ENCODE results near the gene SPHK1.

SPHK1 gene

DNA sequence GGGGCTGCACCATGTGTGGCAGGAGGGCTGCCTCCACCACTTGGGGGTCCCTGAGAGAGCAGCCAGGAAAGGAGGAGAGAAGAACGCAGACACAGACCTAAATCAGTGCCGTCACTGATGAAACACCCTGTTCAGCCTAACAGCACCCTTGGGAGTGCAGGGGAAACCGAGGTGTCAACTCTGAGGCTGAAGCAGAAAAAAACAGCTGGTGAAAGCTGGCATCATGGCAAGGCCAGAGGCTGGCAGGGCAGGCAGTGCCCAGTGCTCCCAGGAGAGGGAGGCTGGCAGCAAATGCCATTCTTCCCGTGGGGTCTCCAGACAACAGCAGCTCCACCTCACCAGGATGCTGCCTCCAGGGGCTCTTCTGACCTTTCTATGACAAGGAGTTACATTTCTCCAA, 23.1 kb downstream of the SPHK1 start:
- no peak for DNase-seq (ENCODE audit: low read depth in 2 of 2)

DNA sequence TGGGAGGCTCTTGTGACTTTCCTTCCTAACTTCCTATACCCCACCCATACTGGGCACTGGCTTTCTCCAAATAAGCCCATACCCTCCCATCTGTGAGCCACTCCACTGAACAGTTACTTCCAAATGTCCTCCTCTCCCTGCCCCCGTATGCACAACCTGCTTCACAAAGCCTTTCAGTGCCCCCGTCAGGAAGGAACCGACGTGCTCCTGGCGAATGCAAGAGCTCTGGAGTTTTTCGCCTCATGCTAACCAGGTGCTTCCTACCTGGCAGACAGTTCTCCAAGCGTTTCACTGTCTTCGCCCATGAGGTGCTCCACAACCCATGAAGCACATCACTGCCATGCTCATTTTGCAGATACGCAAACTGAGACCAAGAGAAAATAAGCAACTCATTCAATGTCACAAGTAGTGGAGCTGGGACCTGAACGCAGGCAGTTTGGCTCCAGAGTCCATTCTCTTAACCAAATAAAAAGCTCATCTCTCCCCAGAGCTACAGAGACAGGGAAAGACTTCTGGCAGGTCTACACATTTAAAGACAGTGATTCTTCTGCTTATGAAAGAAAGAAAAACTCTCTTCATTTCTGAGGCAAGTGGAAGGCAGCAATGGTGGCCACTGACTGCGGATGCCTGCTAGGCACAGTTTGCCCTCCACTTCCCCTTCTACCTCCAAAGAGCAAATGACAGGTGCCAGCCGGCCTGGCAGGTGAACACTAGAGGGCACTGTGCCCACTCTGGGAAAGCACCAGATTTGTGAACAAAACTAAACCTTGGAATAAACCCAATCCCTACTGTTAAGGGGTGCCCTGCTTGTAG, 23.8 kb downstream of the SPHK1 start:
- DNase-seq (ENCODE audit: low read depth in 2 of 2), result peak; percentile 39 to 54

DNA sequence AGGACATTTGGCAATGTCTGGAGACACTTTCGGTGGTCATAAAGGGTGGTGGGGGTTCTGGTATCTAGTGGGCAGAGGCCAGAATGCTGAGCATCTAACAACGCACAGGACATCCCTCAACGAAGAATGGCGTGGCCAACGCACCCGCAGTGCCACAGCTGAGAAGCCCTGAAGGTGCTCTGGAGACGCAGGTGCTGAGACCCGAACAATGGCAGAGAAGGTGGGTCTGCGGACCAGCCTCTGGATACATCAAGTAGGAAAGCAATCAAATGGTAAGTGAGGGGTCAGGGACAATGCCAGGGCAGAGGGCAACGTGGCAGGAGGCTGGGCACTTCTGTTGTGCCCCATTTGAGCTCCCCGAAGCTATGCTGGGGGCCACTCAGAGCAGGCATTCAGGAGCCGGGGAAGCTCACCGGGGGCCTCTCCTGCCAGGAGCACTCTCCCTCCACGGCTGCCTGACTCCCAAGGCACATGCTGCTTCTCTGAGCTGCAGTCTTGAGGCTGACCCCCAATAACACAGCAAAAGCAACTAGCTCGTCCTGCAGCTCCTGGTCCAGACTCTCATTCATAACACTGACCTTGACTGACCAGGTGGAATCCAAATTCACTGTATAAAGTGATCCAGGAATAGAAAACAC, 26.0 kb downstream of the SPHK1 start:
- no peak for DNase-seq (ENCODE audit: low read depth in 2 of 2)

DNA sequence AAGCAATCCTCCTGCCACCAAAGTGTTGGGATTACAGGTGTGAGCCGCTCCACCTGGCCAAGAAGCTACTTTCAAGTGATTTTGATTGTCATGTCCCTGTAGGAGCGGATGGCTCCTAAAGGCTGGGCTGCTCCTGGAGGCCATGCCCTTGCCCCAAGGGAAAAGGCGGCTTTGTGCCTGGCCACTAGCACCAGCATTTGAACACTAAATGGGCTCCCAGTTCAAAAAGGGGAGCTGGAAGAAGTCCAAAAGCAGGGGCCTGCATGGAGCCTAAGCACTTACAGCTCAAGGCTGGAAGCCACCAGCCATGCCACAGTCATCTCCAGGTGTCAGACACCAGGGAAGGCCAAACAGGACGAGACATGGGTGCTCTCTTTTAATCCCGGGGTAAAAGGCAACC, 26.8 kb downstream of the SPHK1 start:
- DNase-seq (ENCODE audit: low read depth in 2 of 2), result no peak

GRCh38 chr17:76414334-76415295, 30.2 kb downstream of the SPHK1 start:
- no peak for DNase-seq (ENCODE audit: low read depth in 2 of 2)

DNA sequence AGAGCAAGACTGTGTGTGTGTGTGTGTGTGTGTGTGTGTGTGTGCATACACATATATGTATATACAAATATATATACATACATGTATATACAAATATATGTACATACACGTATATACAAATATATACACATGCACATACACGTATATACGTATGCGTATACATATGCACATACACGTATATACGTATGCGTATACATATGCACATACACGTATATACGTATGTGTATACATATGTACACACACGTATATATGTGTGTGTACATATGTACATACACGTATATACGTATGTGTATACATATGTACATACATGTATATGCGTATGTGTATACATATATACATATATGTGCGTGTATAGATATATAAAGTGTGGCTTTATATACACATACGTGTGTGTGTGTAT, 31.4 kb downstream of the SPHK1 start:
- no peak for DNase-seq (ENCODE audit: low read depth in 2 of 2)

- DNase-seq (ENCODE audit: low read depth in 2 of 2), result no peak
Observed at GRCh38 chr17:76416457-76416856, 32.0 kb downstream of the SPHK1 start.

GRCh38 chr17:76416899-76417298, 32.5 kb downstream of the SPHK1 start:
- DNase-seq (ENCODE audit: low read depth in 2 of 2), result no peak

- DNase-seq (ENCODE audit: low read depth in 2 of 2), result no peak
Observed at GRCh38 chr17:76417499-76418143, 33.2 kb downstream of the SPHK1 start.

DNA sequence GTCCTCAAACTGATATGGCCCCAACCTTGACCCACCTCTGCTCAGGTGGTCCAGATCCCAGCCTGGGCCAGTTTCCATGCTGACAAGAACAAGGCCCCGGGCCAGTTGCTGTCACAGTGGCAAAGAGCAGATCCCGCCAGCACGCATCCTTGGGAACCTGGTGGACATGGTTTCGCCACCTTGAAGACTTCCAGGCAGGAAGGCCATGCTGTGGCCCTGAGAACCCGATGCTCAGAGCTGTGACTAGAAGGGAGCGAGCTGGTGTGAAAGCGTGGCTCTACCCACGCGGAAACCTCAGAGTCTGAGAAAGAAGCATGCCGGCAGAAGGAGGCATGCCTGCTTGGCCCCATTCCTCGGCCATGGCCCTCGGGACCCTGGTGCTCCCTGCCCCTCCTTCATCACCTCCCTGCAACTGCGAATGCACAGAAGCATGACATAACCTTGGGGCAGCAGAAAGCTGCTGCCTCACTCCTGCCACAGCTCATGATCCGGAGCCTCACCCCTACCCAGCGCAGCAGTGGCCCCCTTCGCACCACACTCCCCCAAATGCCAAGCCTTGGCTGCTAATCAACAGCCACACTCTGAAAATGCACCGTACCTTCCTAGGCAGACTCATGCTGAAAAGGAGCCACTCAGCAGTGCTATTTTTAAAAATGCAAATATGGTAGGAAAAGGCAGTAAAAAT, 35.3 kb downstream of the SPHK1 start:
- DNase-seq (ENCODE audit: low read depth in 2 of 2), result no peak

DNA sequence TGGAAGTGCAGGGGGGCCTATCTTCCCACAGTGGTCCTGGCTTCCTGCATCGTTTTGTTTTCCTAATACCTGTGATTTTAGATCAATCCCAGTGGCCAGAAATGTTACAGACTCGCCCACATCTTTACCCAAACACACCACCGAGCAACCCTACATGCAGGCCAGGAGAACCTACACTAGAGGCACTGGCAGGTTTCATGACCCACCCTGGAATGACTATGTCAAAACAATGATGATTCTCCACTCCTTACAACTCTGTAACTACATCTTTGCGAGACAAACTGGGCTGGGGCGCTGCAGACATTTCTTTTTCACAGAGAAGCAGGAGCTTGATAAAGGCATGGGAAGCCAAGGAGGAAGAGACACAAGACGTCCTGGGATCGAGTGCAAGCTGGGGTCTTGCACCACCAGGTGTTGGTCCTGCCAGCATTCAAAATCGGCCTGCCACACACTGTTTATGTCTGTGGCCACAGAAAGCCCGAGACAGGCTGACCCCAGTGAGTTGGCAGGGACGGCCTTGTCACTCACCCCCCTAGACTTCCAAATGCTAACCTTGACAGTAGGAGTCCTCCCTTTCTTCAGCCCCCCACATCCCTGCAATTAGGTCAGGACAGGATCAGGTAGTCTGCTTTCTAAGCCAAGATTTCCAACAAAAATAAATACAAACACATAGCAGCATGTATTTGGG, 36.1 kb downstream of the SPHK1 start:
- DNase-seq (ENCODE audit: low read depth in 2 of 2), result no peak

DNA sequence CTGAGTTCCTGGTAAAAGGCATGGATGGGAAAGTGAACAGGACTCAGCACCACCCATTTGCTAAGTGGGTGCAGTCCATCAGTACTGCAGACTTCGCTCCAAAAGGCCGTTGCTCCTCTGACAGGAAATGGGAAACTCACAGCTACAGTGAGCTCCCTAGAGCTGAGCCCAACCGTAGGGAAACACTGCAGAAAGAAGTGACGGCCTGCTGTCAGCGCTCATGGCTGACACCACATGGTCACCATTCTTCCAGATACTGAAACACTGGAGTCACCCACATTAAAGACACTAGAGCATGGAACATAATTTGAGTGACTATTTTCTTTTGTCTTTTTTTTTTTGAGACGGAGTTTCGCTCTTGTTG, 36.6 kb downstream of the SPHK1 start:
- DNase-seq (ENCODE audit: low read depth in 2 of 2), result no peak

- no peak for DNase-seq (ENCODE audit: low read depth in 2 of 2)
Observed at GRCh38 chr17:76422406-76422805, 38.0 kb downstream of the SPHK1 start.

DNA sequence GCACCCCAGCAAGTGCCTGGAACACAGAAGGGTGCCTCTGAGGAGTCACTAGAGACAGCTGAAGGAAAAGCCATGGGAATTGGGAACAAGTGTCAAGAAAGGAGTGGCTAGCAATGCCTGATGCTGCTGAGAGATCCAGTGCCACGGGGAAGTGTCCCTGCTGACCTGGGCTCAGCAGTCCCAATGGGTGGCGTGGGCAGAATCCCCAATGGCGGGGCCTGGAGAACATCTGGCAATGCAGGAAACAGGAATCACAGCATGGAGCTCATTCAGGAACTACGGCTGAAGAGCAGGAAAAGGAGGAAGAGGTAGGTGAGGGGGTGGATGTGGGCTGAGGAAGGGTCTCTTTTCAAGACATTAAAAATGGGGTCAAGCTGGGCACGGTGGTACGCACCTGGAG, 38.5 kb downstream of the SPHK1 start:
- DNase-seq (ENCODE audit: low read depth in 2 of 2), result no peak

DNA sequence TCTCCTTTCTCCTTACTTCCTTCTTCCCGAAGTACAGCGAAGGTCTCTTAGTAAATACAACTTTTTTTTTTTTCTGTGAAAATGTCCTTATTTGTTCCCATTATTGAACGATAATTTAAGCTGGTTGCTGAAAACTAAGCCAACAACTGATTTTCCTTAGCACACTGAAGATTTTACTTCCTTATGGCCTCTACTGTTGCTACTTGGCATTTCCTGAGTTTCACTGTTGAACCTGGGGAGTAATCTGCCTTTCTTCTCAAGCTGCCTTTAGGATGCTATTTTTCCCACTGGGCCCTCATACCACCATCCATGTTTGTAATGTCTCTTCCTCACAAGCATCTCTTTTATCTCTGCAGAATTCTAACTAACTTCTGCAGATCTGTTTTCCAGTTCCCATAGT, 42.4 kb downstream of the SPHK1 start:
- no peak for DNase-seq (ENCODE audit: low read depth in 2 of 2)

GRCh38 chr17:76427501-76428231, 43.3 kb downstream of the SPHK1 start:
- no peak for DNase-seq (ENCODE audit: low read depth in 2 of 2)

DNA sequence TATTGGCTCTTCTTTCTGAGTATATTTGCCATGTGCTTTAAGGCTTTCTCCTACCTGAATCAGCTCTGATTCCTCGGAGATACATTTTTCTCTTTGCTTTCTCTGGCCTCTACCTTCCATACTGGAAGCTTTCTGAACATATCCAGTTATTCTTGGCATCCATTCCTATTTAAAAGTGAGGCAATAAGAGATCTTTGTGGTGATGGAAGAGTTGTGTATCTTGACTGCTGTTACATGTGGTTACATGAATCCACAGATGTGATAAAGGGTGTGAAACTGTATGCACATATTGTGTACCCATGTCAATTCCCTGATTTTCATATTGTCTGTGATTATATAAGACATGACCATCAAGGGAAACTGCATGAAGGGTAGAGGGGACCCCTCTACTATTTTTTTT, 44.1 kb downstream of the SPHK1 start:
- no peak for DNase-seq (ENCODE audit: low read depth in 2 of 2)

DNA sequence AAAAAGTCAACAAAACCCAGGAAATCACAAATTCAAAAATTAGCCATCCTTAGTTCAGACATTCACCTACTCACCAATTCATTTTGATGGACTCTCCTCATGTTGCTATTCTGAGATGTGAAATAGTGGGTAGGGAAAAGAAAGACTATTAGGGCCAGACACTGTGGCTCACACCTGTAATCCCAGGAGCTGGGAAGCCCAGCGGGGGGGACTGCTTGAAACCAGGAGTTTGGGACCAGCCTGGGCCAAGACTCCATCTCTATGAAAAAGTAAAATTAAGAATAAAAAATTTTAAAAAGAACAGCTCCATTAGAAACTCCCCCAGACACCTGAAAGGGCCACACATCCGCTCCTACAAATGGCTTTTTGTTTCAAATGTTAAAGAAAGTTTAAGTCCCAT, 47.1 kb downstream of the SPHK1 start:
- DNase-seq (ENCODE audit: low read depth in 2 of 2), result no peak

GRCh38 chr17:76432004-76432403, 47.6 kb downstream of the SPHK1 start:
- DNase-seq (ENCODE audit: low read depth in 2 of 2), result no peak

DNA sequence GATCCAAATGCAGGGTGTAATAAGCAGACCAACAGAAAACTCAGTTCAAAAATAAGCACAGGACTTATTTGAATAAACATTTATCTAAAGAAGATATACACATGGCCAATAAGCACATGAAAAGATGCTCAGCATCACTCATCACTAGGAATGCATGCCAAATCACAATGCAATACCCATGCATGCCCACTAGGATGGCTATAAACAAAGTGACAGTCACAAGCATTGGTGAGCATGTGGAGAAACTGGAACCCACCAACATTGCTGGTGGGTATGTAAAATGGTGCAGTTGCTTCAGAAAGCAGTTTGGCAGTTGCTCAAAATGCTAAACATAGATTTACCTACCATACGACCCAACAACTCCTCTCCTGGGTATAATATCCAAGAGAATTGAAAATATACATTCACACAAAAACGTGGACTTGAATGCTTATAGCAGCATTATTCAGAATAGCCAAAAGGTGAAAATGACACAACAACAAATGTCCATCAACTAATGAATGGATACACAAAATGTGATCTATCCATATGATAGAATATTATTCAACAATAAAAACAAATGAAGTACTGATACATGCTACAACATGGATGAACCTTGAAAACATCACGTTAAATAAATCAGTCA, 48.4 kb downstream of the SPHK1 start:
- no peak for DNase-seq (ENCODE audit: low read depth in 2 of 2)

Data from stimulated activated CD8-positive, alpha-beta memory T cell treated with anti-CD3 and anti-CD28 coated beads, Interleukin-2, amount 100 ng/mL, for 1 hour (primary cell).